Measurements from ENCODE around the gene SHC4.

DNA sequence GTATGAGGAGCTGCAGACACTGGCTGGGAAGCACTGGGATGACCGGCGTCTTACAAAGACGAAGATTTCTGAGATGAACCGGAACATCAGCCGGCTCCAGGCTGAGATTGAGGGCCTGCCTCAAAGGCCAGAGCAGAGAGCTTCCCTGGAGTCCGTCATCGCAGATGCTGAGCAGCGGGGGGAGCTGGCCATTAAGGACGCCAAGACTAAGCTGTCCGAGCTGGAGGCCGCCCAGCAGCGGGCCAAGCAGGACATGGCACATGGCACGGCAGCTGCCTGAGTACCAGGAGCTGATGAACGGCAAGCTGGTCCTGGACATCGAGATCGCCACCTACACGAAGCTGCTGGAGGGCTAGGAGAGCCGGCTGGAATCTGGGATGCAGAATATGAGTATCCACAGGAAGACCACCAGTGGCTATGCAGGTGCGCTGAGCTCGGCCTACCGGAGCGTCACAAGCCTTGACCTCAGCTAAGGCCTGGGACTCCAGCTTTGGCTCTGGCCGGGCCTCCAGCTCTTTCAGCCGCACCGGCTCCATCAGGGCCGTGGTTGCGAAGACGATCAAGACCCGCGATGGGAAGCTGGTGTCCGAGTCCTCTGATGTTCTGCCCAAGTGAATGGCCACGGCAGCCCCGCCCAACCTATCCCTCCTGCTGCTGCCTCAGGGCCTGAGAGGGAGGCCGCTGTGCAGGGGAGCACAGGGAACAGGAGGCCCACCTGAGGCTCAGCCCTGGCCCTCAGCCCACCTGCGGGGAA lies 9.2 kb upstream of the SHC4 start:
- no peak for TF ChIP-seq CTCF (IDR thresholded peaks at IDR 0.05; ENCODE audit: insufficient read depth, low read length, poor library complexity, severe bottlenecking)
- TF ChIP-seq EZH2phosphoT487 (conservative IDR thresholded peaks at IDR 0.05; ENCODE audit: low read length), result no peak

All from SU-DHL-6 (cell line).